ENCODE measurements around the gene GCLC.
"Not testable (repeated sequence)": the region's sequence is repeated elsewhere in the genome, so short reads cannot be mapped to it uniquely, and the experiment has no call there.

GCLC gene

DNA sequence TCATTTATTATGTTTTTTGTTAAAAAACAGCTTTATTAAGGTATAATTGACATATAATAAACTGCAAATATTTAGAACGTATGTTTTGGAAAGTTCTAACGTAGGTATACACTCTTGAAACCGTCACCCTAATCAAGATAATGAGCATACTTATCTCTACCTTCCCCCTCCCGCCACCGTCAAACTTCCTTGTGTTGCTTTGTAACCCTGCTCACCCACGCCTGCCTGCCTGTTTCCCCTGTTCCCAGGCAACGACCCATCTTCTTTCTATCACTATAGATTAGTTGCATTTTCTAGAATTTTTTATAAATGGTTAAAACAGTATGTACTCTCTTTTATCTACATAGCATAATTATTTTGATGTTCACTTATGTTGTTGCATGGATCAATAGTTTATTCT lies 33.5 kb upstream of the GCLC start:
- Histone ChIP-seq H3K27me3 (ENCODE audit: low read depth) (no peaks in the 10 kb centered on the region), H3K4me1 (peaks cover 5% of the 10 kb centered on the region), H3K4me3 (no peak overlapping the region), H3K36me3 (replicated peaks) (no peaks in the 10 kb centered on the region), H3K9me3 (no peaks in the 10 kb centered on the region)
- no peak for DNase-seq (ENCODE audit: low spot score in 2 of 2)
- in situ Hi-C loops (cut with MboI; ENCODE audit: low sequenced_read_pairs): no loop called here

DNA sequence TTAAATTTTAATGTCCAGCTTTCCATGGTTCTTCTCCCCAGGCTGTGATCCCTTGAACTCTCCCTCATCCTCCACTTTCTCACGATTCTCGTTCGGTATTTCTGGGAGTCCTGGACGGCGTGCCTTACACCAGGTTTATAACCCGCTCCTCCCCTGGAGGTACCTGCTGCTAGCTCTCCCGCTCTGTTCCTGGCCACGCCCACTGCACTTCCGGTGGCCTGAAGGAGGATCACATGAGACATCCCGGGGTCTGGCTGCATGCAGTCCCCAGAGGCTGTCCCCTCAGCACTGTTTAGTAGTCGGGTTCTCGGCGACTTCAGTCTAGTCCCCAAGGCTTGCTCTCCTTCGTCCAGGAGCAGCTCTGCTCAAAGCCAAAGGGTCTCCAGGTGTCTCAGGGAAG lies 28.4 kb upstream of the GCLC start:
- H3K4me3 ChIP-seq: no peak overlapping the region
- peak in 1 of 2 experiments; percentile 51 for DNase-seq (ENCODE audit: low spot score in 2 of 2)
- in situ Hi-C loops (cut with MboI; ENCODE audit: low sequenced_read_pairs): no loop called here

DNA sequence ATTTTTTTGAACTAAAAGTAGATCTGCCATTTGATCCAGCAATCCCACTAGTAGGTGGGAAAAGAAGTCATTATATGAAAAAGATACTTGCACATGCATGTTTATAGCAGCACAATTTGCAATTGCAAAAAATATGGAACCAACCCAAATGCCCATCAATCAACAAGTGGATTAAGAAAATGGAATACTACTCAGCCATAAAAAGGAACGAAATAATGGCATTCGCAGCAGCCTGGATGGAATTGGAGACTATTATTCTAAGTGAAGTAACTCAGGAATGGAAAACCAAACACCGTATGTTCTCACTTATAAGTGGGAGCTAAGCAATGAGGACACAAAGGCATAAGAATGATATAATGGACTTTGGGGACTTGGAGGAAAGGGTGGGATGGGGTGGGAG lies 27.5 kb upstream of the GCLC start:
- H3K4me3 ChIP-seq; H3K9me3 ChIP-seq; H3K36me3 ChIP-seq (replicated peaks); H3K27me3 ChIP-seq (ENCODE audit: low read depth); H3K4me1 ChIP-seq; DNase-seq (ENCODE audit: low spot score in 2 of 2); in situ Hi-C loops (cut with MboI; ENCODE audit: low sequenced_read_pairs): not testable (repeated sequence)

More for the DNA sequence above, 28.4 kb upstream of the GCLC start:
- H3K4me1 ChIP-seq: no peaks in the 10 kb centered on the region
- no peaks in the 10 kb centered on the region for H3K27me3 ChIP-seq (ENCODE audit: low read depth)
- H3K36me3 ChIP-seq (replicated peaks): no peaks in the 10 kb centered on the region
- H3K9me3 ChIP-seq: no peaks in the 10 kb centered on the region

DNA sequence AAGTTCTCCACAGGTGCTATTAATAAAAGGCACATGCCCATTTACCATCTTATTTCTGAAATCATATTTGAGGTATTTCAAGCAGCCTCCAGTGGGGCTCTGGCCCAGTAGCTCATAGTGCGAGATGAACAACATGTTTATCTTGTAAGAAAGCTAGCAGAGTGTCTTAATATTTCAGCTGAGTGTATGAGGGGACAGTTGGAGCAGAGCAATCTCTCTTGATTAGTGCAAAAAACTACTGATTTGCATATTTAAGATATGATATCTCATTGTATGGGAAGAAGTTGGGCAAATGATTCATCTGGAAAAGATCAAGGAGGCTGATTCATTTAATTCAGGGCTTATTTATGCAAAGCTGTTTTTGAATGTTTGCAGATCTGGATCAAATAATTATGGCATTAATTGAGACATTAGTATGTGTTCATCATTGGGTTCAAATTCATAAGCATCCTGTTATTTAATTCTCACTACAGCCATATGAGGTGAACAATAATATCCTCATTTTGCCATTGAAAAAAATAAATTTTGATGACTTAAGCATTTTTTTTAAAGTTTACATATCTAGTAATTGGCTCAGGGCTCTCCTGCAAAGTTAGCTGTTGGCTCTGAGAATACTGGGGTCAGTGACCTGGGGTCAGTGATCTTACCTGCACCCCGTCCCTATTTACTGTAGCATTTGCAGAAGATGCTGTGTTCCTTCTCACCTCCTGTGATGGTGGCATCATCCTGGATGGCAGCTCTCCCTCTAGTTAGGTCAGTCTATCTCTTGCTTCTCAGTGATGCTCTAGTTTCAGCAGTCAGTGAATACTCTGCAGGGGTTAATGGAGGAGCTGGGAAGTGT lies 24.1 kb upstream of the GCLC start:
- Histone ChIP-seq H3K4me1 (no peaks in the 10 kb centered on the region), H3K9me3 (no peaks in the 10 kb centered on the region), H3K27me3 (ENCODE audit: low read depth) (no peaks in the 10 kb centered on the region), H3K4me3 (no peak overlapping the region), H3K36me3 (replicated peaks) (no peaks in the 10 kb centered on the region)
- in situ Hi-C loops (cut with MboI; ENCODE audit: low sequenced_read_pairs): no loop called here
- DNase-seq (ENCODE audit: low spot score in 2 of 2): no peak

DNA sequence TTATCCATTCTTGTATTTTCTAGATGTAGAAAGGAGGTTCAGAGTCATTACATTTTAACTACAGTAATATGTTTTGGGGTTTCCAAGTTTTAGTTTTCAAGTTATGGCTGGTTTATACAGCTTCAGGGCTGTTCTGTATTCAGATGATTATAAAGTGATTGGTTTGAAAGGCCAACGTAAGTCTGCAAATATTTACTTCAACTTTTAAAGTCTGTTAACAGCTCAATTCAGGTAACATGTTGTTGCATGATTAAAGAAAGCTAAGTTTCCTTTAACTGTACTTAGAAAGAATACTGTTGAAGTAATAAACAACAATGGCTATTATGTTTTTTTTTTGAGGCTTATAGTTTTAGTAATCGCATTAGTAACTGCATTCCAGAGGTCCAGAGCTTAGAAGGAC lies 22.8 kb upstream of the GCLC start:
- Histone ChIP-seq H3K4me1 (no peaks in the 10 kb centered on the region), H3K4me3 (no peak overlapping the region), H3K36me3 (replicated peaks) (no peaks in the 10 kb centered on the region), H3K9me3 (no peaks in the 10 kb centered on the region), H3K27me3 (ENCODE audit: low read depth) (no peaks in the 10 kb centered on the region)
- in situ Hi-C loops (cut with MboI; ENCODE audit: low sequenced_read_pairs): no loop called here
- DNase-seq (ENCODE audit: low spot score in 2 of 2): no peak

DNA sequence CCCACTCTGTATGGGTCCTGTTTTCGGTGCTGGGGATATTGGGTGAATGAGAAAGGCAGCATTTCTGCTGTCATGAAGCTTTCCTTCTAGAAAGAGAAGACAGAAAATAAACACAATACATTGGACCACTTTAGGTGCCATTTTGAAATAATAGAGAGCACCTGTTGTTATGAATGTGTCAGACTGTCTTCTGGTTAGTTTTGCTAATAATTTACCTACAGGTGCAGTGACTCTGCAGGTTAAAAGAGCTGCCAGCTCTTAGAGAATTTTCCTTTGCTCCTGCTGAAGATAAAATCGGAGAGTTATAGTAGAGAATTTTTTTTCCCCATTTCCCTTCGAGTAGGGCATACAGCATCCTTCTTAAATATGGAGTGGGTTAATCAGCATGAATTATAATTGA lies 21.9 kb upstream of the GCLC start:
- in situ Hi-C loops (cut with MboI; ENCODE audit: low sequenced_read_pairs): no loop called here
- Histone ChIP-seq H3K36me3 (replicated peaks) (no peaks in the 10 kb centered on the region), H3K4me3 (no peak overlapping the region), H3K4me1 (no peaks in the 10 kb centered on the region), H3K27me3 (ENCODE audit: low read depth) (no peaks in the 10 kb centered on the region), H3K9me3 (no peaks in the 10 kb centered on the region)
- DNase-seq (ENCODE audit: low spot score in 2 of 2): no peak

DNA sequence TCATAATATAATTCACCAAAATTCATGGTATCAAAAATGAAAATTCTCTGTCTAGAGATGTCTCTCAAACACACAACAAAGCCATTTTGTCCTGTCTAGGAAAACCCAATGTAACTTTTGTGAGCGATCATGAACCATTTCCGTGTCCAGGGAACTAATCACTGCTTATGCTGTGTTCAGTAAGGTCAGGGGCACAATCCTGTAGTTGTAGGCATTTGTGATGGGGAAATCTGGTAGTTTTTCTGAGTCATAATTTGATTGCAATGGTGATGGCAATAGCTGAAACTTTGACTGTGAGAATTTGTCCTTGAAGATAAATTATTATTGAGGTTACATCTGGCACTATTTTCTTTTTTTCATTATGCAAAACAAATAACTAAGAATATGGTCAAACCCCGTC lies 21.0 kb upstream of the GCLC start:
- no peaks in the 10 kb centered on the region for H3K36me3 ChIP-seq (replicated peaks)
- H3K4me1 ChIP-seq: no peaks in the 10 kb centered on the region
- in situ Hi-C loops (cut with MboI; ENCODE audit: low sequenced_read_pairs): no loop called here
- no peak overlapping the region for H3K4me3 ChIP-seq
- H3K9me3 ChIP-seq: no peaks in the 10 kb centered on the region; the same call in 1 of the 2 replicates
- DNase-seq (ENCODE audit: low spot score in 2 of 2): no peak
- H3K27me3 ChIP-seq (ENCODE audit: low read depth): no peaks in the 10 kb centered on the region

DNA sequence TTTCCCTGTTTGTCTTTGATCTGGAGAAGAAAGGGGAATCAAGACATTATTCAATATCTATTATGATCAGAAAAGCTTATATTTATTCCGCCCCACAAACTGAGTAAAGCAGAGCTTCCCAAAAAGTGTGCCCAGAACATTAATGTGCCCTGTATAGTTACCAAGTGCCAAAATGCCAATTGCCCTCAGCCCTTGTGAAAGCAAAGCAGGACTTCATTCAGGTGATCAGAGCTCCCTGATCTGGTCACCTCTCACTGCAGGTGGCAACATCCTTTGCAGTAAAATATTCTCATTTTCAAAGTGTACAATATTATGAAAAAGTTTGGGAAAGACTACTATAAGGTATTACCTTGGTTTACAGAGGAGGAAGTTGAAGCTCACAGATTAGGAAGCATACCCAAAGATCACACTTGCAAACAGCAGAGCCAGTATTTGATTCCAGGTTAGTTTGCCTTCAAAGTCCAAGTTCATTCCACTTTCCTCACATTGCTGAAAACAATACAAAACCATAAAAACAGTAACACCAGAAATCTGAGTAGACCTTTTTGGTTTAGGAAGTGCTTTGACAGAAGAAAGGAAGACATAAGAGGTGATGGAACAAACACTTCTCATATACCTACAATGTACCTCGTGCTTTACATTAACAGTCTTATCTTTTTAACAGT lies 19.6 kb upstream of the GCLC start:
- Histone ChIP-seq H3K36me3 (replicated peaks) (no peaks in the 10 kb centered on the region), H3K27me3 (ENCODE audit: low read depth) (no peaks in the 10 kb centered on the region), H3K4me3 (no peak overlapping the region), H3K9me3 (peaks cover 6% of the 10 kb centered on the region), H3K4me1 (no peaks in the 10 kb centered on the region)
- in situ Hi-C loops (cut with MboI; ENCODE audit: low sequenced_read_pairs): no loop called here
- no peak for DNase-seq (ENCODE audit: low spot score in 2 of 2)

DNA sequence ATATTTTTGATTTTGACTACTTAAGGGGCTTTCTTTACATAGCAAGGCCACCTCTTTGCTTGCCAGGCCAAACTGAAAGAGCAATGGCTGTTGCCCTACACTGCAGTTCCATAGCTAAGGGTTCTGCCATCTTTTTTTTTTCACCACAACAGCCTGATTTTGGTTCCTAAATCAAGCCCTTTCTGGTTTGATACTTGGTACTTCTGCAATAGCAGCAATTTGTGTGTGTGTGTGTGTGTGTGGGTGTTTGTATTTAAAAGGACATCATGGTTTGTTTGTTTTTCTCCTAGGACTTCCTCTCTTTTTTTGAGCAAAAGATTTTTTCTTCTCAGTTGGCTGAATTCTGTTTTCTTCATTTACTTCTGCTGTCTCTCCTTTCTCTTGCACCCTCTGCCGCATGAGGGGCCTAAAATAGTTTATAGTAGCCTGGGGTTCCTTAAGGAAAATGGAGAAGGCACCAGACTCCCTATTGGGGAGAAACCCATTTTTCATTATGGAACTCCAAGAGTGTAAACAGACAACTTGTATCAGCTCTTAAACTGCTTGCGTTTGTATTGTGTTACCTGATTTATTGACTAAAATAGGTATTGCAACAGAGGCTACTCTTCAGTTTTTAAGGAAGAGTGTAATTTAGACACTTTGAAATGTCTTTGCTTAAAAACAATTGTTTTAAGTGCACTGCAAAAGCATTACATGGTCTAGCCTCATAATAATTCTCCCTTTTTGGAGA lies 12.2 kb upstream of the GCLC start:
- H3K4me3 ChIP-seq: no peak overlapping the region
- H3K4me1 ChIP-seq: no peaks in the 10 kb centered on the region
- peaks cover 6% of the 10 kb centered on the region for H3K9me3 ChIP-seq
- DNase-seq (ENCODE audit: low spot score in 2 of 2): no peak
- no peaks in the 10 kb centered on the region for H3K27me3 ChIP-seq (ENCODE audit: low read depth)
- no peaks in the 10 kb centered on the region for H3K36me3 ChIP-seq (replicated peaks)
- in situ Hi-C loops (cut with MboI; ENCODE audit: low sequenced_read_pairs): no loop called here

DNA sequence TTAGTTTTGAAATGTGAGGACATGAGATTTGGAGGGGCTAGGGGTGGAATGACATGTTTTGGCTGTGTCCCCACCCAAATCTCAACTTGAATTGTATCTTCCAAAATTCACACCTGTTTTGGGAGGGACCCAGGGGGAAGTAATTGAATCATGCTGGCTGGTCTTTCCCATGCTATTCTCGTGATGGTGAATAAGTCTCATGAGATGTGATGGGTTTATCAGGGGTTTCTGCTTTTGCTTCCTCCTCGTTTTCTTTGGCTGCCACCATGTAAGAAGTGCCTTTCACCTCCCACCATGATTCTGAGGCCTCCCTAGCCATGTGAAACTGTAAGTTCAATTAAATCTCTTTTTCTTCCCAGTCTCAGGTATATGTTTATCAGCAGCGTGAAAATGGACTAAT lies 8.7 kb upstream of the GCLC start:
- H3K4me1 ChIP-seq; H3K27me3 ChIP-seq (ENCODE audit: low read depth); in situ Hi-C loops (cut with MboI; ENCODE audit: low sequenced_read_pairs); H3K9me3 ChIP-seq; H3K4me3 ChIP-seq; H3K36me3 ChIP-seq (replicated peaks); DNase-seq (ENCODE audit: low spot score in 2 of 2): not testable (repeated sequence)

DNA sequence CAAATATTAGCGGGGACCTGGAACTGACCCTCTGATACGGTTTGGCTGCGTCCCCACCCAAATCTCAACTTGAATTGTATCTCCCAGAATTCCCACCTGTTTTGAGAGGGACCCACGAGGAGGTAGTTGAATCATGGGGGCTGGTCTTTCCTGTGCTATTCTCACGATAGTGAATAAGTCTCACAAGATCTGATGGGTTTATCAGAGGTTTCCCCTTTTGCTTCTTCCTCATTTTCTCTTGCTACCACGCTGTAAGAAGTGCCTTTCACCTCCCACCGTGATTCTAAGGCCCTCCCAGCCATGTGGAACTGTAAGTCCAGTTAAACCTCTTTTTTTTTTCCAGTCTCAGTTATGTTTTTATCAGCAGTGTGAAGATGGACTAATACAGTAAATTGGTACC lies 6.8 kb upstream of the GCLC start:
- H3K9me3 ChIP-seq; H3K27me3 ChIP-seq (ENCODE audit: low read depth); H3K4me1 ChIP-seq; in situ Hi-C loops (cut with MboI; ENCODE audit: low sequenced_read_pairs); H3K4me3 ChIP-seq; DNase-seq (ENCODE audit: low spot score in 2 of 2); H3K36me3 ChIP-seq (replicated peaks): not testable (repeated sequence)

DNA sequence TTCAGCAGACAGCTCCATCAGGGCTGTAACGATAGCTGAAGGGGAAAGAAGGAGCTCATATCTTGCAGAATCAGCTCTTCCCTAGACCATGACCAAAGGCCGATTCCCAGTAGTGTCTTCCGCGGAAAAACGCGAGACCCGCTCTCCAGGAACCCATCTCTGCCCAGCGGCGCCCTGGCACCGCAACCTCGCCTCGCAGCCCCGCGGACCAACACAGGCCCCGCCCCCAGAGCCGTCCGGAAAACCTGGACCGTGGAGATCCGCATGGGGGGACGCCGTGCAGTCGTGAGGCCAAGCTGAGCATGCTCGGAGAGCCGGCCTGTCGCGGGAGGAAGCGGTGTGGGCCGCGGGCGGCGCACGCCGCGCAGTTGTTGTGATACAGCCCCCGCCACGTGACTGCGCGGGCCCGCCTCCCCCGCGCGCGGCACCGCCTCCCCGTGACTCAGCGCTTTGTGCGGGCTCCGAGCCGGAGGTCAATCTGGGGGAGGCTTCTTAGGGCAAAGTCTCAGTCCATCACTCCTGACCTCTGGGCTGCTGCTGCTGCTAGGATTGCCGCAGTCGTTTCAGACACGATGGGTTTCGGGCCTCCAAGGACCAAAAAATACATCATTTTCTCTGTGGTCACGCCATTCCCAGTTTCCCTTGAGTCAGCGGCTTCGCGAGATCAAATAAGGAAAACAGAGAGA lies 3.1 kb upstream of the GCLC start:
- in situ Hi-C loops (cut with MboI; ENCODE audit: low sequenced_read_pairs): no loop called here
- peaks cover 19% of the 10 kb centered on the region for H3K4me1 ChIP-seq
- no peaks in the 10 kb centered on the region for H3K27me3 ChIP-seq (ENCODE audit: low read depth)
- peak overlapping the region; percentile 44 for H3K4me3 ChIP-seq
- no peaks in the 10 kb centered on the region for H3K36me3 ChIP-seq (replicated peaks)
- no peaks in the 10 kb centered on the region for H3K9me3 ChIP-seq
- peak; percentile 86 to 96 for DNase-seq (ENCODE audit: low spot score in 2 of 2)

DNA sequence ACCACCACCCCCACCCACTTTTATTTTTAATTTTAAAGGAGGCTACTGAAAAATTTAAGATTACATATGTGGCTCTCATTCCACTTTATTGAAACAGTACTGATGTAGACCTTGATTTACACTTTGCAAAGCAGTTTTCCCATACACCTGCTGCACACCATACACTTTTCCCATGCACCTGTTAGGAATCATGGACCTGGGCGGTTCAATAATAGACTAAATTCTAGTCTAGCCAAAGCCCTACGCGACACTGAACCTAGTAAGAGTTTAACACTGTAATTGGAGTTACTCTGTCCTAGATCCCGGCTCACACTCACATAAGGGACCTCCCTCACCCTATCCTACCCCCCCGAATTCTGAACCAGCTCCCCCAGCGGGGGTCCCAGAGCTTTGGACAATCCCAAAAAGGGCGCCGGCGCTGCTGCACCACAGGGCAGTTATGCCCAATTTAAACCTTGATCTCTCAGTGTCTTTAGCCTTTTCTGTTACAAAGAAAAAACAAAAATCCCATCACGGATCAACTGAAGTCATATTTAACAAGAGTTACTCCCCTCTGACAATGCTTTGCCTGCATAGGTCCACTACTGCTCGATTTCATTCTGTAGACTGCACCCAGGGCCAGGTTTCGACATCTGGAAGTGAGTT lies 2.4 kb upstream of the GCLC start:
- no peaks in the 10 kb centered on the region for H3K36me3 ChIP-seq (replicated peaks)
- no peak for DNase-seq (ENCODE audit: low spot score in 2 of 2)
- H3K4me3 ChIP-seq: peak overlapping the region; percentile 44
- H3K4me1 ChIP-seq: peaks cover 22% of the 10 kb centered on the region
- no peaks in the 10 kb centered on the region for H3K27me3 ChIP-seq (ENCODE audit: low read depth)
- H3K9me3 ChIP-seq: no peaks in the 10 kb centered on the region
- in situ Hi-C loops (cut with MboI; ENCODE audit: low sequenced_read_pairs): no loop called here
